Keratinocyte (primary cell): ENCODE measurements around the gene TRPM2. TPM values are rescaled to one million over a fixed set of nuclear protein-coding genes. Genes with fewer than 3 reads are reported as not detected.
"Not testable (repeated sequence)": the region's sequence is repeated elsewhere in the genome, so short reads cannot be mapped to it uniquely, and the experiment has no call there.

Source experiments
- DNase-seq: peaks from one replicate; pipeline ENCODE4 v3.0.0-alpha.2; 2011; ENCODE audit warnings: low read depth, missing footprints, low spot score
- FAIRE-seq: peaks from 2 replicates; lab custom pipeline; 2011; peaks lifted over from hg19 to GRCh38; lab: Jason Lieb, UNC
- H2AFZ ChIP-seq: 2 replicates; pipeline ENCODE4 v1.6.0; 2012; ENCODE audit warnings: low read length, control low read depth, inconsistent platforms; ENCODE audit not compliant: control insufficient read depth
- H3K27ac ChIP-seq: 2 replicates; pipeline ENCODE4 v1.5.1; 2011; ENCODE audit warnings: low read length; ENCODE audit not compliant: control insufficient read depth, insufficient read depth
- H3K27me3 ChIP-seq: 3 replicates; pipeline ENCODE4 v1.6.0; 2011; ENCODE audit warnings: low read length; ENCODE audit not compliant: control insufficient read depth, insufficient read depth; ENCODE audit errors: extremely low read depth
- H3K36me3 ChIP-seq, 2 experiments: 2 replicates in 1 of 2; 3 replicates in 1 of 2; pipeline ENCODE4 v1.5.1; 2011; ENCODE audit warnings: low read length in 2 of 2, mild to moderate bottlenecking in 1 of 2; ENCODE audit not compliant: control insufficient read depth in 2 of 2, insufficient read depth in 2 of 2; ENCODE audit errors: extremely low read depth in 1 of 2
- H3K4me1 ChIP-seq: 3 replicates; pipeline ENCODE4 v1.5.1; 2011; ENCODE audit warnings: low read length; ENCODE audit not compliant: control insufficient read depth, insufficient read depth; ENCODE audit errors: extremely low read depth
- H3K4me2 ChIP-seq: 3 replicates; pipeline ENCODE4 v1.6.0; 2011; ENCODE audit warnings: low read depth, low read length; ENCODE audit not compliant: control insufficient read depth, insufficient read depth; ENCODE audit errors: extremely low read depth
- H3K4me3 ChIP-seq, 3 experiments: fragments of 200-600 bp in 1 of 3; sonication (generic) in 1 of 3; 2 replicates in 2 of 3; 3 replicates in 1 of 3; pipeline ENCODE4 v1.5.1; 2011 to 2016; ENCODE audit warnings: low read length in 3 of 3, mild to moderate bottlenecking in 3 of 3, control low read depth in 2 of 3, inconsistent platforms in 1 of 3, low read depth in 1 of 3, mixed read lengths in 1 of 3, mixed run types in 1 of 3, moderate library complexity in 1 of 3; ENCODE audit not compliant: control insufficient read depth in 2 of 3, insufficient read depth in 2 of 3; ENCODE audit errors: extremely low read depth in 1 of 3
- H3K79me2 ChIP-seq: 2 replicates; pipeline ENCODE4 v1.6.0; 2012; ENCODE audit warnings: low read length; ENCODE audit not compliant: control insufficient read depth, insufficient read depth
- H3K9ac ChIP-seq: 3 replicates; pipeline ENCODE4 v1.6.0; 2011; ENCODE audit warnings: low read length; ENCODE audit not compliant: control insufficient read depth, insufficient read depth; ENCODE audit errors: extremely low read depth
- H3K9me1 ChIP-seq: 3 replicates; pipeline ENCODE4 v1.6.0; 2011; ENCODE audit warnings: low read length; ENCODE audit not compliant: control insufficient read depth, insufficient read depth; ENCODE audit errors: extremely low read depth
- H3K9me3 ChIP-seq: 2 replicates; pipeline ENCODE4 v1.5.1; 2012; ENCODE audit warnings: low read depth, low read length; ENCODE audit not compliant: control insufficient read depth
- H4K20me1 ChIP-seq: 3 replicates; pipeline ENCODE4 v1.6.0; 2011; ENCODE audit warnings: low read length; ENCODE audit not compliant: control insufficient read depth, insufficient read depth; ENCODE audit errors: extremely low read depth
- EZH2 ChIP-seq: IDR thresholded peaks from one replicate; pipeline ENCODE4 v1.6.1; 2012; ENCODE audit warnings: inconsistent platforms, mild to moderate bottlenecking, low read length, moderate library complexity
- dilution Hi-C: fragments of 300-500 bp; cut with MboI; formaldehyde crosslinking; loops from one replicate; pipeline ENCODE4 v1.7.0; 2020; ENCODE audit warnings: low sequenced_read_pairs; ENCODE audit not compliant: extremely low pct_ligation_motif_present
- polyA plus RNA-seq, 5 experiments: library from polyadenylated mRNA; depleted of rRNA in 3 of 5; stranded (reverse) in 3 of 5; stranded (forward) in 1 of 5; unstranded in 1 of 5; fragments of >200 nt; gene quantifications; 1 replicate in 1 of 5; 2 replicates in 3 of 5; 3 replicates in 1 of 5; pipeline versions ENCODE4 v1.2.1 to v1.2.3, GENCODE V29; 2011 to 2012; ENCODE audit warnings: missing spikeins in 2 of 5, low read depth in 1 of 5, low replicate concordance in 1 of 5
- TF ChIP-seq, protein P1 (sequence below), 3 experiments: IDR thresholded peaks in 1 of 3; conservative IDR thresholded peaks in 1 of 3; optimal IDR thresholded peaks in 1 of 3; 2 replicates in 2 of 3; 3 replicates in 1 of 3; pipeline versions ENCODE3 to v1.5.1; 2011; ENCODE audit warnings: low read length in 3 of 3, mild to moderate bottlenecking in 3 of 3, moderate library complexity in 2 of 3, control low read depth in 1 of 3, inconsistent platforms in 1 of 3; ENCODE audit not compliant: insufficient read depth in 2 of 3; ENCODE audit errors: extremely low read depth in 1 of 3

TRPM2 gene
- polyA plus RNA-seq, 1 donor (not counting 4 experiments of a cell fraction or from before 2014, with no cell fraction given) = 0.31 TPM

DNA sequence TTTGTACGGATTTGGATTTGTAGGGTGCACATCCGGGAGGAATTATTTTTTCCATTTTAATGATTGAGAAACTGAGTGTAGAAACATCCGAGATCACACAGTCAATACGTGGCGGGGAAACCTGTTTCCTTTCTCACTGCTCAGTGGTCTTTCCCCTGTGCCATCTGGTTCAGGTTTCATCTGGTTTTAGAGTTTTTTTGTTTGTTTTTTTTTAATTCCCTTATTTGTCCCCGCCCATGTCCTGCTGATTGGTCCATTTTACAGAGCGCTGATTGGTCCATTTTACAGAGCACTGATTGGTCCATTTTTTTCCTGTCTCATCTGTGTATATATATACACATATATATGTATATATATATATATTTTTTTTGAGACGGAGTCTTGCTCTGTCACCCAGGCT, 6.0 kb downstream of the TRPM2 start:
- Histone ChIP-seq H3K27me3 (no peaks in the 10 kb centered on the region), H3K9me1 (no peaks in the 10 kb centered on the region), H3K9me3 (no peaks in the 10 kb centered on the region), H4K20me1 (no peaks in the 10 kb centered on the region), H3K9ac (no peak overlapping the region), H3K4me2 (no peak overlapping the region), H3K36me3 (no peaks in the 10 kb centered on the region), H3K27ac (no peak overlapping the region), H3K4me3 (no peak overlapping the region), H3K79me2 (no peaks in the 10 kb centered on the region), H2AFZ (no peak overlapping the region), H3K4me1 (no peaks in the 10 kb centered on the region)
- DNase-seq = no peak
- dilution Hi-C loops = no loop called here
- FAIRE-seq = no peak
- TF ChIP-seq, protein P1, sequence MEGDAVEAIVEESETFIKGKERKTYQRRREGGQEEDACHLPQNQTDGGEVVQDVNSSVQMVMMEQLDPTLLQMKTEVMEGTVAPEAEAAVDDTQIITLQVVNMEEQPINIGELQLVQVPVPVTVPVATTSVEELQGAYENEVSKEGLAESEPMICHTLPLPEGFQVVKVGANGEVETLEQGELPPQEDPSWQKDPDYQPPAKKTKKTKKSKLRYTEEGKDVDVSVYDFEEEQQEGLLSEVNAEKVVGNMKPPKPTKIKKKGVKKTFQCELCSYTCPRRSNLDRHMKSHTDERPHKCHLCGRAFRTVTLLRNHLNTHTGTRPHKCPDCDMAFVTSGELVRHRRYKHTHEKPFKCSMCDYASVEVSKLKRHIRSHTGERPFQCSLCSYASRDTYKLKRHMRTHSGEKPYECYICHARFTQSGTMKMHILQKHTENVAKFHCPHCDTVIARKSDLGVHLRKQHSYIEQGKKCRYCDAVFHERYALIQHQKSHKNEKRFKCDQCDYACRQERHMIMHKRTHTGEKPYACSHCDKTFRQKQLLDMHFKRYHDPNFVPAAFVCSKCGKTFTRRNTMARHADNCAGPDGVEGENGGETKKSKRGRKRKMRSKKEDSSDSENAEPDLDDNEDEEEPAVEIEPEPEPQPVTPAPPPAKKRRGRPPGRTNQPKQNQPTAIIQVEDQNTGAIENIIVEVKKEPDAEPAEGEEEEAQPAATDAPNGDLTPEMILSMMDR (optimal IDR thresholded peaks at IDR 0.05 in 1 of 3, IDR thresholded peaks at IDR 0.05 in 1 of 3, conservative IDR thresholded peaks at IDR 0.05 in 1 of 3; ENCODE audit: extremely low read depth in 1 of 3, insufficient read depth in 2 of 3, low read length in 3 of 3) = no peak
- no peak for TF ChIP-seq EZH2

DNA sequence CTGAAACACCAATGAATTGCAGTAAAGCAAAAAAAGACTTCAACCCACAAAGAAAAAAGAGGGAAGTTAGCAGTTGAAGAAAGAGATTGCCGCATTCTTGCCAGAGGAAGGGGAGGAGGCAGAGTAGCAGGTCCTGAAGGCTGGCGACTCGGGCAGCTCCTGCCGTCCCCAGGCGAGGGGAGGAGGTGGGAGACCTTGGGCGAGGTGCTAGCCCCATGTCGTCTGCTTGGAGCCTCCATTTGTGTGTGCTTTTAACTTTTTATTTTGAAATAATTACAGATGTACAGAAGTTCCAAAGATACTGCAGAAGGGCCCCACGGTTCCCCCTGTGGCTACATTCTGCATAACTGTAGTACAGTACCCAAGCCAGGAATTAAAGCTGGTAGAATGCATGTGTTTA, 6.7 kb downstream of the TRPM2 start:
- no peaks in the 10 kb centered on the region for H3K79me2 ChIP-seq
- H3K9me3 ChIP-seq = no peaks in the 10 kb centered on the region
- no peaks in the 10 kb centered on the region for H3K36me3 ChIP-seq
- no peak overlapping the region for H2AFZ ChIP-seq
- no peaks in the 10 kb centered on the region for H3K27me3 ChIP-seq
- TF ChIP-seq, protein P1 (optimal IDR thresholded peaks at IDR 0.05 in 1 of 3, IDR thresholded peaks at IDR 0.05 in 1 of 3, conservative IDR thresholded peaks at IDR 0.05 in 1 of 3; ENCODE audit: extremely low read depth in 1 of 3, insufficient read depth in 2 of 3, low read length in 3 of 3) = no peak
- no peak for TF ChIP-seq EZH2
- dilution Hi-C loops = no loop called here
- H3K4me1 ChIP-seq = no peaks in the 10 kb centered on the region
- no peaks in the 10 kb centered on the region for H3K9me1 ChIP-seq
- no peak overlapping the region for H3K9ac ChIP-seq
- H3K4me2 ChIP-seq = no peak overlapping the region
- H3K27ac ChIP-seq = no peak overlapping the region
- DNase-seq = no peak
- H3K4me3 ChIP-seq = no peak overlapping the region
- FAIRE-seq = no peak
- no peaks in the 10 kb centered on the region for H4K20me1 ChIP-seq

DNA sequence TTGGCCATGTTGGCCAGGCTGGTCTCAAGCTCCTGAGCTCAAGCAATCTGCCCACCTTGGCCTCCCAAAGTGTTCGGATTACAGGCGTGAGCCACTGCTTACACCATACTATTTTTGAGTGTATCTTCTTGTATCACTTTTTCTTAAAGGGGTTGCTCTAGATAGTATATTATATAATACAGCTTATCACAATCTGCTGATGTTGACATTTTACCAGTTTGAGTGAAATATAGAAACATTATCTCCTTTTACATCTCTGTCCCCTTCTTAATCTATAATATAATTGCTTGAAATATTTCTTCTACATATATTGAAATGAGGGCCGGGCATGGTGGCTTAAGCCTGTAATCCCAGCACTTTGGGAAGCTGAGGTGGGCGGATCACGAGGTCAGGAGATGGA, 8.5 kb downstream of the TRPM2 start:
- H3K9me3 ChIP-seq, H3K27me3 ChIP-seq, DNase-seq, H2AFZ ChIP-seq, H3K4me3 ChIP-seq, H3K4me2 ChIP-seq, H3K79me2 ChIP-seq, H4K20me1 ChIP-seq, FAIRE-seq, H3K4me1 ChIP-seq, H3K36me3 ChIP-seq, dilution Hi-C loops, H3K9ac ChIP-seq, H3K27ac ChIP-seq, H3K9me1 ChIP-seq: not testable (repeated sequence)
